ENCODE data around the gene OVAAL. TPM values are rescaled to one million over a fixed set of nuclear protein-coding genes. Genes with fewer than 3 reads are reported as not detected.

The OVAAL gene
- total and polyA plus RNA-seq, 9 of the 15 experiments (the other 6 are each of a cell fraction or from before 2014, with no cell fraction given): 0.04 to 0.18 (median 0.08) TPM; not detected in 4

GRCh38 chr1:180571832-180572636 lies 13.3 kb downstream of the OVAAL start (continued):
- TF ChIP-seq SMARCE1 (IDR thresholded peaks at IDR 0.05): peak; percentile 54; the same call in 1 of the 2 replicates
- peak; percentile 64; the same call in 1 of the 2 replicates for TF ChIP-seq PTRF (tag; IDR thresholded peaks at IDR 0.05)
- TF ChIP-seq BACH1 (tag; IDR thresholded peaks at IDR 0.05): peak; percentile 51; the same call in 1 of the 2 replicates
- no peak for TF ChIP-seq PCBP1 (IDR thresholded peaks at IDR 0.05; ENCODE audit: low read depth, low read length, poor library complexity, severe bottlenecking)
- TF ChIP-seq TAL1 (IDR thresholded peaks at IDR 0.05): no peak
- TF ChIP-seq ZNF584 (CRISPR knock-in tag; IDR thresholded peaks at IDR 0.05; ENCODE audit: low read depth): peak; percentile 81
- no peak for TF ChIP-seq ZNF79 (CRISPR knock-in tag; IDR thresholded peaks at IDR 0.05; ENCODE audit: low read depth)
- peak in 1 of 3 experiments; percentile 62 for TF ChIP-seq YY1 (IDR thresholded peaks at IDR 0.05; ENCODE audit: borderline replicate concordance in 1 of 3, control insufficient read depth in 1 of 3, extremely low read depth in 1 of 3, insufficient read depth in 3 of 3, insufficient read length in 1 of 3, insufficient replicate concordance in 2 of 3, low read depth in 1 of 3, low read length in 2 of 3)
- TF ChIP-seq ZC3H8 (IDR thresholded peaks at IDR 0.05): no peak
- TF ChIP-seq BDP1 (IDR thresholded peaks at IDR 0.05; ENCODE audit: insufficient read depth, insufficient read length): no peak
- TF ChIP-seq EP300 (IDR thresholded peaks at IDR 0.05; ENCODE audit: low read length): 0 out of 2 replicates have a peak, but pooled peaks have one; percentile 20
- TF ChIP-seq, protein P1, sequence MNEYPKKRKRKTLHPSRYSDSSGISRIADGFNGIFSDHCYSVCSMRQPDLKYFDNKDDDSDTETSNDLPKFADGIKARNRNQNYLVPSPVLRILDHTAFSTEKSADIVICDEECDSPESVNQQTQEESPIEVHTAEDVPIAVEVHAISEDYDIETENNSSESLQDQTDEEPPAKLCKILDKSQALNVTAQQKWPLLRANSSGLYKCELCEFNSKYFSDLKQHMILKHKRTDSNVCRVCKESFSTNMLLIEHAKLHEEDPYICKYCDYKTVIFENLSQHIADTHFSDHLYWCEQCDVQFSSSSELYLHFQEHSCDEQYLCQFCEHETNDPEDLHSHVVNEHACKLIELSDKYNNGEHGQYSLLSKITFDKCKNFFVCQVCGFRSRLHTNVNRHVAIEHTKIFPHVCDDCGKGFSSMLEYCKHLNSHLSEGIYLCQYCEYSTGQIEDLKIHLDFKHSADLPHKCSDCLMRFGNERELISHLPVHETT (CRISPR knock-in tag; conservative IDR thresholded peaks at IDR 0.05 in 1 of 2, IDR thresholded peaks at IDR 0.05 in 1 of 2): peak in 1 of 2 experiments; percentile 40; a peak in 1 of 4 replicates
- no peak for TF ChIP-seq KLF10 (CRISPR knock-in tag; IDR thresholded peaks at IDR 0.05)
- no peak for TF ChIP-seq NR2C2 (CRISPR knock-in tag; IDR thresholded peaks at IDR 0.05)
- TF ChIP-seq NR2C2 (tag; IDR thresholded peaks at IDR 0.05): peak; percentile 74; the same call in 1 of the 2 replicates
- TF ChIP-seq CHD4 (IDR thresholded peaks at IDR 0.05; ENCODE audit: insufficient read depth, insufficient replicate concordance, low read depth, low read length, poor library complexity, severe bottlenecking): no peak
- TF ChIP-seq JUN (IDR thresholded peaks at IDR 0.05; ENCODE audit: borderline replicate concordance, low read depth, low read length): peak; percentile 61
- no peak for TF ChIP-seq JUN (CRISPR knock-in tag; IDR thresholded peaks at IDR 0.05; ENCODE audit: borderline replicate concordance)
- no peak; the same call in 1 of the 2 replicates for TF ChIP-seq ZNF589 (CRISPR knock-in tag; IDR thresholded peaks at IDR 0.05; ENCODE audit: low read depth)
- no peak for TF ChIP-seq PKNOX1 (IDR thresholded peaks at IDR 0.05)
- TF ChIP-seq POLR2A (conservative IDR thresholded peaks at IDR 0.05): peak; percentile 53
- peak; percentile 17; the same call in 1 of the 2 replicates for TF ChIP-seq CXXC5 (CRISPR knock-in tag; IDR thresholded peaks at IDR 0.05)
- TF ChIP-seq NFXL1 (CRISPR knock-in tag; IDR thresholded peaks at IDR 0.05): 0 out of 2 replicates have a peak, but pooled peaks have one; percentile 56
